ENCODE results near the gene NMNAT2.

Gene NMNAT2

DNA sequence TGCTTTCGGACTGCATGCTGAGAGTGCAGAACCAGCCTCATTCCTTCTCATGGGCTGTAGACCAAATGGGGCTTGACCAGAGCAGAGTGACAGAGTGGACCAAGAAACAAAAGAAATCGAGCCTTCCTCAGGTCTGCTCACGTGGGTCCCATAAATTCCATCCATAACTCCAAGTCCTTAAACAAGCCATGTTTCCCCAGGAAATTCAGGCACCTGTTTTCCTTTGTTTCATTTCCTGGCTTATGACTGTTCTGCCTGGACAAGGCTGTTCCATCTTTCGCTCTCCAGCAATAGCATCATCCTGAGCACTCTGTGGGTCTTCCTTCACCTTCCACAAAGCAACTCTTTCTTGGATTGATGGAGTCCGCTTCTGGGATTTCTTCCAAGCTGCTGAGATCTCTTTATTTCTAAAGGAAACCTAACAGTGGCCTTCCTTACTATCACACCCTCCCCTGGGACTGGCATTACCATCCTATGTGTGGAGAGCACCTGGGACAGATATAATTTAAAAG lies 168.2 kb downstream of the NMNAT2 start:
- no peak for ATAC-seq
- TF ChIP-seq, protein P1, sequence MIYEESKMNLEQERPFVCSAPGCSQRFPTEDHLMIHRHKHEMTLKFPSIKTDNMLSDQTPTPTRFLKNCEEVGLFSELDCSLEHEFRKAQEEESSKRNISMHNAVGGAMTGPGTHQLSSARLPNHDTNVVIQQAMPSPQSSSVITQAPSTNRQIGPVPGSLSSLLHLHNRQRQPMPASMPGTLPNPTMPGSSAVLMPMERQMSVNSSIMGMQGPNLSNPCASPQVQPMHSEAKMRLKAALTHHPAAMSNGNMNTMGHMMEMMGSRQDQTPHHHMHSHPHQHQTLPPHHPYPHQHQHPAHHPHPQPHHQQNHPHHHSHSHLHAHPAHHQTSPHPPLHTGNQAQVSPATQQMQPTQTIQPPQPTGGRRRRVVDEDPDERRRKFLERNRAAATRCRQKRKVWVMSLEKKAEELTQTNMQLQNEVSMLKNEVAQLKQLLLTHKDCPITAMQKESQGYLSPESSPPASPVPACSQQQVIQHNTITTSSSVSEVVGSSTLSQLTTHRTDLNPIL (CRISPR knock-in tag; IDR thresholded peaks at IDR 0.05; ENCODE audit: low read depth), result no peak
- TF ChIP-seq ZFP3 (CRISPR knock-in tag; IDR thresholded peaks at IDR 0.05), result no peak
- no peak for TF ChIP-seq PPARA (CRISPR knock-in tag; IDR thresholded peaks at IDR 0.05; ENCODE audit: borderline replicate concordance)
- TF ChIP-seq, protein P2, sequence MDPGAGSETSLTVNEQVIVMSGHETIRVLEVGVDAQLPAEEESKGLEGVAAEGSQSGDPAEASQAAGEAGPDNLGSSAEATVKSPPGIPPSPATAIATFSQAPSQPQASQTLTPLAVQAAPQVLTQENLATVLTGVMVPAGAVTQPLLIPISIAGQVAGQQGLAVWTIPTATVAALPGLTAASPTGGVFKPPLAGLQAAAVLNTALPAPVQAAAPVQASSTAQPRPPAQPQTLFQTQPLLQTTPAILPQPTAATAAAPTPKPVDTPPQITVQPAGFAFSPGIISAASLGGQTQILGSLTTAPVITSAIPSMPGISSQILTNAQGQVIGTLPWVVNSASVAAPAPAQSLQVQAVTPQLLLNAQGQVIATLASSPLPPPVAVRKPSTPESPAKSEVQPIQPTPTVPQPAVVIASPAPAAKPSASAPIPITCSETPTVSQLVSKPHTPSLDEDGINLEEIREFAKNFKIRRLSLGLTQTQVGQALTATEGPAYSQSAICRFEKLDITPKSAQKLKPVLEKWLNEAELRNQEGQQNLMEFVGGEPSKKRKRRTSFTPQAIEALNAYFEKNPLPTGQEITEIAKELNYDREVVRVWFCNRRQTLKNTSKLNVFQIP (CRISPR knock-in tag; IDR thresholded peaks at IDR 0.05; ENCODE audit: borderline replicate concordance, low read depth), result no peak
- no peak for TF ChIP-seq SNAI2 (CRISPR knock-in tag; IDR thresholded peaks at IDR 0.05)

DNA sequence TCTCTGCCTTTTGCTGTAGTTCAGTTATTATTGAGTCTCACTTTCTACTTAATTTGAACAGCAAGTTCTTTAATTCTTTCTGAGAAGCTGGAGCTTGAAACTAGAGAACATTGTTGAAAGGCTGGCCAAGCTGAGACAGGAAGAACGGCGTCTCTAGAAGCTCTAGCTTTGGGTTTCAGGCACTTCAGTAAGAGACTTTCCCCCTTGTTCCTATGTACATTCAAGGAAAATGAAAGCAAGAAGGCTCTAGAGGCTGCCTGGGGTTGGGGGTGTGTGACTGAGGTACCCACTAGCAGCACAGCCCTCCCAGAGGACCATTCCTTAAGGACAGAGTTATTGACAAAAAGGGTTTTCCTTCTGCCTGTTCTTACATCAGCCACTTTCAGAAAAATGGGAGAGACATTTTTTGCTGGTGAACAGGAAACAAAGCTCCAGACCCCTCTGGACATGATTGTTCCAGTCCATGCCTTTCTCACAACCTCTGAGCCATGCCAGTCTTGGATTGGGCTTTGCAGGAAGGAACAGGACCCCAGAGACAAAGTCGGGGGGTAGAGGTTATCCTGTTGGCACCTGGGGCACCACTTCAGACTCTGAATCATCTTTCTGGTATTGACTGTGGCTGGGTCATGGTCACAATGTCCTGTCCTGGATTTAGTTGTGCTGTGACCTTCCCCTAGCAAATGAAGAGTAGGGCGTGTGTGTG lies 169.0 kb downstream of the NMNAT2 start:
- no peak for TF ChIP-seq ZNF8 (CRISPR knock-in tag; IDR thresholded peaks at IDR 0.05)
- no peak for TF ChIP-seq OSR1 (CRISPR knock-in tag; IDR thresholded peaks at IDR 0.05)
- TF ChIP-seq GLIS3 (CRISPR knock-in tag; IDR thresholded peaks at IDR 0.05), result no peak
- TF ChIP-seq ZNF565 (CRISPR knock-in tag; conservative IDR thresholded peaks at IDR 0.05; ENCODE audit: low read depth), result no peak
- TF ChIP-seq, protein P2 (CRISPR knock-in tag; IDR thresholded peaks at IDR 0.05; ENCODE audit: borderline replicate concordance, low read depth), result no peak
- TF ChIP-seq ZFP3 (CRISPR knock-in tag; IDR thresholded peaks at IDR 0.05), result no peak
- TF ChIP-seq, protein P3, sequence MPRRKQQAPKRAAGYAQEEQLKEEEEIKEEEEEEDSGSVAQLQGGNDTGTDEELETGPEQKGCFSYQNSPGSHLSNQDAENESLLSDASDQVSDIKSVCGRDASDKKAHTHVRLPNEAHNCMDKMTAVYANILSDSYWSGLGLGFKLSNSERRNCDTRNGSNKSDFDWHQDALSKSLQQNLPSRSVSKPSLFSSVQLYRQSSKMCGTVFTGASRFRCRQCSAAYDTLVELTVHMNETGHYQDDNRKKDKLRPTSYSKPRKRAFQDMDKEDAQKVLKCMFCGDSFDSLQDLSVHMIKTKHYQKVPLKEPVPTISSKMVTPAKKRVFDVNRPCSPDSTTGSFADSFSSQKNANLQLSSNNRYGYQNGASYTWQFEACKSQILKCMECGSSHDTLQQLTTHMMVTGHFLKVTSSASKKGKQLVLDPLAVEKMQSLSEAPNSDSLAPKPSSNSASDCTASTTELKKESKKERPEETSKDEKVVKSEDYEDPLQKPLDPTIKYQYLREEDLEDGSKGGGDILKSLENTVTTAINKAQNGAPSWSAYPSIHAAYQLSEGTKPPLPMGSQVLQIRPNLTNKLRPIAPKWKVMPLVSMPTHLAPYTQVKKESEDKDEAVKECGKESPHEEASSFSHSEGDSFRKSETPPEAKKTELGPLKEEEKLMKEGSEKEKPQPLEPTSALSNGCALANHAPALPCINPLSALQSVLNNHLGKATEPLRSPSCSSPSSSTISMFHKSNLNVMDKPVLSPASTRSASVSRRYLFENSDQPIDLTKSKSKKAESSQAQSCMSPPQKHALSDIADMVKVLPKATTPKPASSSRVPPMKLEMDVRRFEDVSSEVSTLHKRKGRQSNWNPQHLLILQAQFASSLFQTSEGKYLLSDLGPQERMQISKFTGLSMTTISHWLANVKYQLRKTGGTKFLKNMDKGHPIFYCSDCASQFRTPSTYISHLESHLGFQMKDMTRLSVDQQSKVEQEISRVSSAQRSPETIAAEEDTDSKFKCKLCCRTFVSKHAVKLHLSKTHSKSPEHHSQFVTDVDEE (CRISPR knock-in tag; IDR thresholded peaks at IDR 0.05), result no peak
- no peak for TF ChIP-seq CSDC2 (CRISPR knock-in tag; IDR thresholded peaks at IDR 0.05)
- TF ChIP-seq TCF4 (CRISPR knock-in tag; IDR thresholded peaks at IDR 0.05; ENCODE audit: borderline replicate concordance), result no peak
- no peak for TF ChIP-seq BACH2 (CRISPR knock-in tag; IDR thresholded peaks at IDR 0.05; ENCODE audit: borderline replicate concordance)
- TF ChIP-seq TOX (CRISPR knock-in tag; IDR thresholded peaks at IDR 0.05; ENCODE audit: borderline replicate concordance), result no peak
- no peak for TF ChIP-seq ISL1 (CRISPR knock-in tag; IDR thresholded peaks at IDR 0.05)
- TF ChIP-seq, protein P4, sequence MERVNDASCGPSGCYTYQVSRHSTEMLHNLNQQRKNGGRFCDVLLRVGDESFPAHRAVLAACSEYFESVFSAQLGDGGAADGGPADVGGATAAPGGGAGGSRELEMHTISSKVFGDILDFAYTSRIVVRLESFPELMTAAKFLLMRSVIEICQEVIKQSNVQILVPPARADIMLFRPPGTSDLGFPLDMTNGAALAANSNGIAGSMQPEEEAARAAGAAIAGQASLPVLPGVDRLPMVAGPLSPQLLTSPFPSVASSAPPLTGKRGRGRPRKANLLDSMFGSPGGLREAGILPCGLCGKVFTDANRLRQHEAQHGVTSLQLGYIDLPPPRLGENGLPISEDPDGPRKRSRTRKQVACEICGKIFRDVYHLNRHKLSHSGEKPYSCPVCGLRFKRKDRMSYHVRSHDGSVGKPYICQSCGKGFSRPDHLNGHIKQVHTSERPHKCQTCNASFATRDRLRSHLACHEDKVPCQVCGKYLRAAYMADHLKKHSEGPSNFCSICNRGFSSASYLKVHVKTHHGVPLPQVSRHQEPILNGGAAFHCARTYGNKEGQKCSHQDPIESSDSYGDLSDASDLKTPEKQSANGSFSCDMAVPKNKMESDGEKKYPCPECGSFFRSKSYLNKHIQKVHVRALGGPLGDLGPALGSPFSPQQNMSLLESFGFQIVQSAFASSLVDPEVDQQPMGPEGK (CRISPR knock-in tag; IDR thresholded peaks at IDR 0.05; ENCODE audit: borderline replicate concordance), result no peak
- TF ChIP-seq PPARA (CRISPR knock-in tag; IDR thresholded peaks at IDR 0.05; ENCODE audit: borderline replicate concordance), result no peak
- TF ChIP-seq, protein P1 (CRISPR knock-in tag; IDR thresholded peaks at IDR 0.05; ENCODE audit: low read depth), result no peak
- no peak for ATAC-seq

DNA sequence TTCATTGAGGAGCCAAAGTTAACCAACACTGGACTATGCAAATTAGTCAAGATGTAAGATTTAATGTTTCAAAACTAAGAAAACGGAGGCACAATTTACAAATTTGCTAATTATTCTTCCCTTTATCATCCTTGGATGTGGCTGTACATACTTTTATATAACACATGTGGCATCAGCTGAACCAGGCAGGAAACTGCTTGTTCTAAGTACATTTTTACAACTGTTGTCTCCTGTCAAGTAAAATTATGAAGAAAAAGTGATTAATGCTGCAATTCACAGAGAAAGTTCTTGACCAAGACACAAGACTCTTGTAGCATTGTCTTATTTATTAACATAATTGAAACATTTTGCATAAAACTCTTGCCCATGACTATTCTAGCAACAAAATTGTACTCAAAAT lies 170.2 kb downstream of the NMNAT2 start:
- TF ChIP-seq TOX (CRISPR knock-in tag; IDR thresholded peaks at IDR 0.05; ENCODE audit: borderline replicate concordance) (no peak), PPARA (CRISPR knock-in tag; IDR thresholded peaks at IDR 0.05; ENCODE audit: borderline replicate concordance) (no peak), ARNTL (CRISPR knock-in tag; IDR thresholded peaks at IDR 0.05; ENCODE audit: borderline replicate concordance, low read depth) (no peak), ZNF8 (CRISPR knock-in tag; IDR thresholded peaks at IDR 0.05) (no peak), GLIS3 (CRISPR knock-in tag; IDR thresholded peaks at IDR 0.05) (no peak), ZFP30 (CRISPR knock-in tag; IDR thresholded peaks at IDR 0.05) (no peak)
- TF ChIP-seq, protein P2 (CRISPR knock-in tag; IDR thresholded peaks at IDR 0.05; ENCODE audit: borderline replicate concordance, low read depth), result no peak
- ATAC-seq, result no peak

All from SK-N-SH treated with all-trans-retinoic acid at 6 μM for 48 hours (cell line).